SIG-M5 (cell line): ENCODE data around the gene MAMLD1.

Experiments
- DNase-seq: peaks from one replicate; lab custom pipeline; 2025; lab: John Stamatoyannopoulos, UW

MAMLD1 gene

DNA sequence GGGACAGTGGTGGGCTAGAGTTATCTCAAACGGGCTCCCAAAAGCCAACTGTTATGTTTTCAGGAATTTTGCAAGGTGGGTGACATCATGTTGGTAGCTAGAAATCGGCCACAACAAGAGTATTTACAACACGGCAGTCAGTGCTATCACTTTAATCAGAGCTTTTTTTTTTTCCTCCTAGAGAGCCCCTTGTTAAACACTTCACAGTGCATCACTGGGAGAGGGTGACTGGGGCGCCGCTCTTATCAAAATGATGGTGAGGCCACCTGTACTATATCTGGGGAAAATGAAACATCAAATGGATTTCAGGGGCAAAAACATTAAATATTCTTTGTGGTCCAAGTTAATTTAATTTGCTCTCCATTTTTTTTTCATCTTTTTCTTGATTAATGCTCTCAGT lies 44.9 kb downstream of the MAMLD1 start:
- DNase-seq: no peak

- DNase-seq: no peak
Measured at GRCh38 chrX:150408561-150408960, 45.4 kb downstream of the MAMLD1 start.

DNA sequence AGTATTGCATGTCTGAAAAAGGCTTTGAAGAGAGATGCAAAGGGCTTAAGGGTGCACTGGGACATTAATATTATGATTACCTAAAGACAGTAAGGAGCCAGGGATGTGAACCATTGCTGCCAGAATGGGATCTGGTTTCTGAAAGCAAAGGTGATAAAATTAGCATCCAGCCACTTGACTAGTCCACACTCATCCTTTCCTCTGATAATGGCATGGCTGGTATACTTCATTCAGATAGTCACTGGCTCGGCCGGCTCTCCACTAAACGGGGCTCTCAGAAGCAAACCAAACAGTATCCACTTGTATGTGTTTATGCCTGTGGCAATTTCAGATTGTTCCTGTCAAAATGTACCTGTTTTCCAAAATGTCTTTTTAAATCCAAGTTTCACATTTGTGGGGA lies 46.4 kb downstream of the MAMLD1 start:
- DNase-seq: no peak

GRCh38 chrX:150409964-150410363 lies 46.8 kb downstream of the MAMLD1 start:
- DNase-seq: no peak

DNA sequence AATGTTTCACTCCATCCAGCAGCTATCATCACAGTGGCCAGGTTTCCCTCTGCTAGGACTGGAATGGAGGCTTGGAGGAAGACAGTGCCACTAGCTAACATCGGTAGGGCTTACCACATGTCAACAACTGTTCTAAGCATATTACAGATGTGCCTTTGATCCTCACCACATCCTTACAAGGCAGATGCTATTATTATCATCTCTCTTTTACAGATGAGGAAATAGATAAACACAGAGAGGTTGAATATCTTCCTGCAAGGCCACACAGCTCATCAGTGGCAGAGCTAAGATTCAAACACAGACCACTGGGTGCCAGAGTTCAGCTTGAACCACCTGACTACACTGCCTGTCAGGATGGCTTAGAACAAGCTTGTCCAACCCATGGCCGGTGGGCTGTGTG lies 47.4 kb downstream of the MAMLD1 start:
- no peak for DNase-seq

DNA sequence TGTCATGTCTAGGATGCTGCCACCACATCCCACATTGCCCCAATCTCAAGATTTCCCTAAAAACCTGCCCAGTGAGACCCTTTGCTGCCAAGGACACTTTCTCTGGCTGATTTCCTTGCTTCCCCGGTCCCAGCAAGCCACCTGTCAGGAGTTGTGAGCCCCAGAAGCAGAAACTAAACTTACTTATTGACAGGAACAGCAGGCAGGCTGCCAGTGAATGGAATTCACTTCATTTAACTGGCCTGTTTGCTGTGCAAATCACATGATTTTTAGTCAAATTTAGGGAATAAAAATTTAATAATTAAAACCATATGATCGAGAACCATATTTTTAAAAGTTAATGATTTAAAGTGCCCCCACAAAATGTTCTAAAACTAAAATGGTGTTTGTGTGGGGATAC lies 48.5 kb downstream of the MAMLD1 start:
- DNase-seq: no peak

- no peak for DNase-seq
Measured at GRCh38 chrX:150414228-150414627, 51.1 kb downstream of the MAMLD1 start.

DNA sequence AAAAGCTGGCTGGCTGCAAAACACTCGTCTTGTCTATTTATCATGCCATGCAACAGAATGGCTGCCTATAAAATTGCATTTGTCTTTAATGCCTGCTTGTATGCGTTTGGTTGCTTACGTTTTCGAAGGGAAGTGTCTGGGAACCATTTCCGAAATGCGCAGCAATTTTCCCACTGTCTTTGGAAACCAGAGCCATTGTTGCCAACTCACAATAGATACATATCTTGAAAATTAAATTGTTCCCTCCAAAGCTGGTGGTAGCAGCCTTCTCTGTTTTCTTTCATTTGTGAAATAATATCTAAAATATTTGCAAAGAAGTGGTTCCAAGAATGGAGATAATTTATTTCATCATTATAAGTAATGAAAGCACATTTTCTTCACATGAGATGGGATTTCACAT lies 53.4 kb downstream of the MAMLD1 start:
- no peak for DNase-seq

GRCh38 chrX:150421816-150422215 lies 58.7 kb downstream of the MAMLD1 start:
- no peak for DNase-seq

GRCh38 chrX:150429594-150429993 lies 66.5 kb downstream of the MAMLD1 start:
- DNase-seq: peak; percentile 43

DNA sequence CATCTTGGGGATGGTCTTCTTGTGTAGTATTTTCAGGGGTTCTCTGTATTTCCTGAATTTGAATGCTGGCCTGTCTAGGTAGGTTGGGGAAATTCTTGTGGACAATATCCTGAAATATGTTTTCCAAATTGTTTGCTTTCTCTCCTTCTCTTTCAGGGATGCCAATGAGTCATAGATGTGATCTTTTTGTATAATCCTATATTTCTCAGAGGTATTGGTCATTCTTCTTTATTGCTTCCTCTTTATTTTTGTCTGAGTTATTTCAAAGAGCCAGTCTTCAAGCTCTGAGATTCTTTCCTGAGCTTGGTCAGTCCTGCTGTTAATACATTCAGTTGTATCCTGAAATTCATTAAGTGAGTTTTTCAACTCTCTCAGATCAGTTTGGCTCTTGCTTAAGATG lies 73.1 kb downstream of the MAMLD1 start:
- DNase-seq: no peak

DNA sequence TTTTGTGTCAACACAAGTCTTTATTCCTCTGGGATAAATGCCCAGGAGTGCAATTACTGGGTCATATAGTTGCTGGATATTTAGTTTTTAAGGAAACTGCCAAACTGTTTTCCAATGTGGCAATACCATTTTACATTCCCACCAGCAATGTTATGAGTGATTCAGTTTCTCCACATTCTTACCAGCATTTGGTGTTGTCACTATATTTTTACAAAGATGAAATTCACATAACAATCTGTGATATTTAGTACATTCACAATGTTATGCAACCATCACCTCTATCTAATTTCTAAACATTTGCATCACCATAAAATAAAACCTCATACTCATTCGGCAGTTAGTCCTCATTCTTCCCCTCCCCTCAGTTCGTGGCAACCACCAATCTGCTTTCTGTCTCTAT lies 75.0 kb downstream of the MAMLD1 start:
- DNase-seq: no peak

DNA sequence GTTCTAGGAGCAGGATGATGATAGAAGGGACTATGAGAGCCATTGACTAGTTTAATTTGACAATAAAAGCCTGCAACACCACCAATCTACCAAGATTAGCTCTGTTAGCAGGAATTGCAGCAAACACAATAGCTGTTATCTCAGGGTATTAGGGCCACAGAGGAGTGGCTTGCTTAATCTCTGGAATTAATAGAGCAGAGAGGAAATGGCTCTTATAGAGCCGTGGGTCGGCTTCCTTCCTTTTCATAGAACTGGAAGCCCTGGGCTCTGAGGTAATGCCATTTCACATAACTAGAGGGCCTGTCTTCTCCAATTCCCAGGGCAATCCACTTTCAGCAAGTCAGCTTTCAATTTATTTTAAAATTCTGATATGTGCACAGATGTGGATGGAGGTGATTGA lies 83.0 kb downstream of the MAMLD1 start:
- no peak for DNase-seq

- no peak for DNase-seq
Measured at GRCh38 chrX:150446995-150447394, 83.9 kb downstream of the MAMLD1 start.

DNA sequence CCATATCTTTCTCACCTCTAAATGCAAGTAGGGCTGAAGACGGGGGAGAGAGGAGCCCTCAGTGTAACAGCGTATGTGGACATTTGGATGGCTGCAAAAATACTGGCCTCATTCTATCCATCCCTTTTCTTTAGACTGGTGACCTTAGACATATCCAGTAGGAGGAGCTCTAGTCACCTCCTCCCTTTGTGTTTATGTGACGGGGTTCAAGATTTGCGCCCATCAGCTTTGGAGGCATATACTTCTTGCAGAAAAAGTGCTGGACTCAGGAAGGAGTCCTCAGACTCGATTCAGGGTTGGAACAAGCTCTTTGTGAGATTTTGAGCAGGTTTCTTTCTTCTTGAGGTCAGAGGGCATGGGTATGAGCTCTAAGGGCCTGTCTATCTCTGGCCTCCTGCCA lies 86.2 kb downstream of the MAMLD1 start:
- DNase-seq: no peak

DNA sequence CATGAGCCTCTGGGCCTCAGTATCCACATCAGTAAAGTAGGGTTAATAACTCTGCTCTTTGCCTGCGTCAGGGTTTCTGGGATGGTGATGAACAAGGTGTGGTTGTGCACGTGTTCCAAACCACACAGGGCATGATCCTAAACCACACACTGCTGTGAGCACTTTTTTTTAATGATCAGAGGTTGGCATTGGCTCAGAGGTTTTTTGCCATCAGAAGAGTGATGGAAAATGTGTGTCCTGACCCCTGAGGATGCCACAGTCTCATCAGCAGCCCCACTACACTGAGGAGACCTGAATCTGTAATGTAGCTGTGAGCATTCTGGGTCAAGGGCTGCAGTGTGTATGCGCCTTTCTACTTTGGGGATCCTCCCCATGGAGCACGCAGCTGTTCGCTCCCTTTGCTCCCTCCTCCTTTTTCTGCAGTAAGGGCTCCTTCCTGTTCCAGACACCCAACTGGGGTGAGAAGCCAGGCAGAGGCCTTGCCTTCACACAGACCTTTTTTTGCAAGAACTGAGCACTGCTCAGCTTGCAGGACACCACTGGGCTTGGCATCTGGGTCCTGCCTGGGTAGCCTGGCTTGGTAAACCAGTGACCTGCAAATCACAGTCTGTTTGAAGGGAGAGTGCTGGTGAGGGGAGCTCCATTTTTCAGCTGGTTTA lies 87.5 kb downstream of the MAMLD1 start:
- DNase-seq: no peak

DNA sequence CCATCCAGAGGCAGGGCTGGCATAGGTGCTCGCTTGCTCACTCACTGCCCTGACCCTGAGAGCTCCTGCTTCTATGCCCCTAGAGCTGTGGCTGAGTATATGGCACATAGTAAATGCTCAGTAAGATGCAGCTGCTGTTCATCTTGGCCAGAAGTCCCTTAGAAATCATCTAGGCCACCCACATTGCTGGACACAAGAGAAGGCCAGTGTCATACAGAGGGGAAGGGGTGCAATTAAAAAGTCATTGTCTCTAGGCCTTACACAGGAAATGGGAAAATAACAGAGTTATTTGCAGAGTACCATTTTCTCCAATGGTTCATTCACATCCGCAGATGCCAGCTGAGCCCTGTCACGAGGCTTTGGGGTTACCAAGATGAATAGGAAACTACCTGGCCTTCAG lies 88.8 kb downstream of the MAMLD1 start:
- no peak for DNase-seq

DNA sequence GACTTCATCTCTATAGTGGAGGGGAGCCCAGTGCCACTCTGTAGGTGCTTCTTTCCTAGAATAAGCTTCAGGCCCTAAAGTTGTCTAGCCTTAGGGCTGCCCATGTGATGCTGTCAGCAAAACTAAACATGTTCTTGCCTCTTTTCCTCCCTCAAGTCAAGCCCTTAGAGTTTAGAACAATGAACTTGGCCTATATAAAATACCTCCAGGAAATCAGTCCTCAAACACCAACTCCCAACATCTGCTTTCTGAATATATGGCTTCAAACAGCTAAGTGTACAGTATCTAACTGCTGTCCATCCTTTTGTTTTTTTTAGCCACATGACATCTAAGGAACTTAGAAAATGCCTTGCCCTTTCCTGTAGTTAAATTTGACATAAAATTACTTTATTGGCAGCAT lies 91.0 kb downstream of the MAMLD1 start:
- no peak for DNase-seq

- no peak for DNase-seq
Measured at GRCh38 chrX:150454508-150455214, 91.5 kb downstream of the MAMLD1 start.

DNA sequence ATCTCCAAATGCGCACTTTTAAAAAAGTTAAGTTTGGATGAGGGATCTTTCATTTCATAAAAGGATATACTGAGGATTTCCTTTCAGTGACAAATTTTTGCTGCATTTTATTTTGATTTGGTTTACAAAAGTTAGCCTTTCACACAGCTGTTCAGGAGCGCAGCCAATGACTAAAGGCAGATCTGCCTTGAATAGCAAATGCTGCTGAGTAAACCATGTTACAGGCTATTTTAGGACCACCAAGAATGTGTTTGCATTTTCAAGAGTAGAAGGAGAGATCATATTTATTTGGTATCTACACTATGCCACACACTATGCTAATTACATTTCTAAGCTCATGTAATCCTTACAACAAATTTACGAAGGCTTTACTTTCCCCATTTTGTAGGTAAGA lies 92.1 kb downstream of the MAMLD1 start:
- DNase-seq: no peak

DNA sequence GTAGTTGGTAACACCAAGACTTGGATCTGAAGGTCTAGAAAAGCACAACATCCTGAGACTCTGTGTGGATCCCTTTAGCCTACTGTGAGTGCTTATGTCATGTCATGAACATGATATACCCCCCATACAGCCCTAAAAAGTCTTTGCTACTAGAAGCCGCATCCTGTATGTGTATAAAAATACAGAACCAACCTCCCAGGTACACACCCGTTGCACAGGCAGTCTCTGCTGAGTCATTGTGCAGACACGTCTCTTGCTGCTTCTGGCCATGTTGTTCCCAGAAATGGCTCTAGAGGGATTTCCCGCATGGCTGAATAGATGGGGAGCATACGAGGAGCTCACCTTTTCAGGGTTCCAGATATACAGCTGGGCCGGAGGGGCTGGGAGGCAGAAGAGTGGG lies 93.3 kb downstream of the MAMLD1 start:
- no peak for DNase-seq

DNA sequence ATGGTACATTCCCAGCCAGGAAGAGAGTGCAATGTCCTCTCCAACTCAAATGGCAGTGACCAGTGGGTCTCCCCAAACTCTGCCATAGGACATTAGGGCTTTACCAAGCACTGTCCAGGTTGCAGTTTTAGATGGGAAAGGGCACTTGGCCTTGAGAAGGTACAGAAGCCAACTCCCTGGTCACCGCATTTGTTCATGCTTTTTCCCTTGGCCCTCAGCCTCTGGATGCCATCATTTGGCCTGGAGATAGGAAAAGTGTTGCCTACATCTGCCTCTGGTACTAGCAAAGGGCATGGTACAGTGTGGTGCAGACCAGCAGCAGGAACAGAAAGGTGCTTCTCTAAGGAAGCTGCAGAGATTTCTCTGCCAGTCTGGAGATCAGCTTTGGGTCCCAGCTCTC lies 93.8 kb downstream of the MAMLD1 start:
- no peak for DNase-seq

GRCh38 chrX:150459196-150459595 lies 96.1 kb downstream of the MAMLD1 start:
- DNase-seq: no peak

DNA sequence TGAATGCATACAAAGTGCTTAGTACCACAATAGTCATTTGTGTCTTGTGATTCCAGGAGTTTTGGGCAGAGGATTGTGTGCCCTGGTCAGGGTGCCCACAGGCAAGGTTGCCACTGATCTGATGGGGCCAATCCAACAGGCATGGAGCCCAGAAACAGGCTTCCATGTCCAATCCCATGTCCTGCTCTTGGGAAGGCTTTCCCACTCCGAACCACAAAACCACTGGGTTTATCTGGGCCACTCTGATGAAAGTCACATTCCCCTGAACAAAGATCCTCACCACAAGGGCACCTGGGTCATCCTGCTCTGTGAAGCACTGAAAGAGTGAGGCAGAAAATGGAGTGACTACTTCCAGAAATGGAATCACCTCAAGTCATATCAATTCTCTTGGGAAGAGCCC lies 96.9 kb downstream of the MAMLD1 start:
- no peak for DNase-seq
